ENCODE data around the gene MTOR. TPM values are rescaled to one million over a fixed set of nuclear protein-coding genes. Genes with fewer than 3 reads are reported as not detected.
A peak's percentile ranks its signal among the peaks of the same experiment; 100 is the strongest.

Gene MTOR
- total and polyA plus RNA-seq, 9 donors: 11.7 to 32.4 (median 21.3) TPM

DNA sequence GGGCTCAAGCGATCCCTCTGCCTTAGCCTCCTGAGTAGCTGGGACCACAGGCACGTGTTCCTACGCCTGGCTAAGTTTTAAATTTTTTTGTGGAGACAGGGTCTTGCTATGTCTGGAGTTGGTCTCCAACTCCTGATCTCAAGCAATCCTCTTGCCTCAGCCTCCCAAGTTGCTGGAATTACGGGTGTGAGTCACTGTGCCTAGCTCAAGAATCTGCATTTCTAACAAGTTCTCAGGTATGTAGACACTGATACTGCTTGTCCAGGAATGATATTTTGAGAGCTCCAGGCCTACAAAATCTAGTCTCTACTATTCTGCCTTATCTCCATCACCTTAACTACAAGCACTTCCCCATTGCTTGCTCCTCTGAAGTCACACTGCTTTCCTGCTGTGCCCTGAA lies 50.9 kb downstream of the MTOR start:
- no peak overlapping the region for H3K4me3 ChIP-seq
- no peak for TF ChIP-seq EP300 (IDR thresholded peaks at IDR 0.05)
- TF ChIP-seq, protein P1, sequence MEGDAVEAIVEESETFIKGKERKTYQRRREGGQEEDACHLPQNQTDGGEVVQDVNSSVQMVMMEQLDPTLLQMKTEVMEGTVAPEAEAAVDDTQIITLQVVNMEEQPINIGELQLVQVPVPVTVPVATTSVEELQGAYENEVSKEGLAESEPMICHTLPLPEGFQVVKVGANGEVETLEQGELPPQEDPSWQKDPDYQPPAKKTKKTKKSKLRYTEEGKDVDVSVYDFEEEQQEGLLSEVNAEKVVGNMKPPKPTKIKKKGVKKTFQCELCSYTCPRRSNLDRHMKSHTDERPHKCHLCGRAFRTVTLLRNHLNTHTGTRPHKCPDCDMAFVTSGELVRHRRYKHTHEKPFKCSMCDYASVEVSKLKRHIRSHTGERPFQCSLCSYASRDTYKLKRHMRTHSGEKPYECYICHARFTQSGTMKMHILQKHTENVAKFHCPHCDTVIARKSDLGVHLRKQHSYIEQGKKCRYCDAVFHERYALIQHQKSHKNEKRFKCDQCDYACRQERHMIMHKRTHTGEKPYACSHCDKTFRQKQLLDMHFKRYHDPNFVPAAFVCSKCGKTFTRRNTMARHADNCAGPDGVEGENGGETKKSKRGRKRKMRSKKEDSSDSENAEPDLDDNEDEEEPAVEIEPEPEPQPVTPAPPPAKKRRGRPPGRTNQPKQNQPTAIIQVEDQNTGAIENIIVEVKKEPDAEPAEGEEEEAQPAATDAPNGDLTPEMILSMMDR (IDR thresholded peaks at IDR 0.05): no peak
- TF ChIP-seq POLR2A (IDR thresholded peaks at IDR 0.05): no peak
- no peaks in the 10 kb centered on the region for H3K9me3 ChIP-seq
- H3K27me3 ChIP-seq: no peaks in the 10 kb centered on the region
- intact Hi-C loops (cut with DNase I): no loop called here
- no peaks in the 10 kb centered on the region for H3K36me3 ChIP-seq
- DNase-seq: no peak
- 91 to 96% (median 93%) methylated on average over 4 of the region's 4 CpGs for WGBS, 3 donors
- peaks cover 3% of the 10 kb centered on the region for H3K4me1 ChIP-seq (ENCODE audit: insufficient read depth)
- H3K27ac ChIP-seq: no peak overlapping the region

DNA sequence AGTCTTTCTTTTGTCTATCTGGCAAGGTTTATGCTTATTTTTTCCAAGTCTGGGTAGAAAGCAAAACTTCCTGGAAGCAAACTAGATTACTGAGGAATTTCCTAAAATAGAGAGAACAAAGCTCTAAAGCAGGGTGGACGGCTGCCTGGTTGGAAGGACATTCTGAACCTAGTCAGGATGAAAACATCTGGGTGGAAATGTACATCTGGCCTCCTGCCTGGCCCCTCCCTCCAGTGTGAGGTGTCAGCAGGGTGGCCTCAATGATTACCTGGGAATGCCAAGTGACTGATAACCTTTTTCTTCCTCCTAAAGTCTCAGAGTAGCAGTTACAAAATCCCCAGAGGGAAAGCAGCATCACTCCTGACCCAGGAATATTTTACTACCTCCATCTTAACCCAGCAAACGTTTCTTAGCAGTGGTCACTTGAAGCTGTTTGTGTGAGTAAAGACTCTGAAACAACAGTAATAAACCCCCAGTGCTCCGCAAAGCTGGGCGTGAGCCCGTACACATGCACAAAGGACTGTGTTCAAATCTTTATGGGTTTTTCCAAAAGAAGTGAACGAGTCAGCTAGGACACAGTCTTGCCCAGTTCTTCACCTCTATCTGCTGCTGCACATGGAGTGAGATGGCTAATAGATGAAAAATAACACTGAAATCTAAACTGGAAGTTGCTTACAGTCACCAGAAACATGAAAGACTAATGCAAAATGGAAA lies 54.3 kb downstream of the MTOR start:
- DNase-seq: peak; percentile 29 to 87 (median 57)
- H3K4me1 ChIP-seq (ENCODE audit: insufficient read depth): peaks cover 3% of the 10 kb centered on the region
- 33 to 41% (median 39%) methylated on average over 6 of the region's 6 CpGs for WGBS, 3 donors
- intact Hi-C loops (cut with DNase I): no loop called here
- no peaks in the 10 kb centered on the region for H3K36me3 ChIP-seq
- TF ChIP-seq, protein P1 (IDR thresholded peaks at IDR 0.05): no peak
- TF ChIP-seq EP300 (IDR thresholded peaks at IDR 0.05): no peak
- no peak for TF ChIP-seq POLR2A (IDR thresholded peaks at IDR 0.05)
- peak overlapping the region in 1 of 2 donors; percentile 33 for H3K27ac ChIP-seq
- no peaks in the 10 kb centered on the region for H3K27me3 ChIP-seq
- no peak overlapping the region for H3K4me3 ChIP-seq
- no peaks in the 10 kb centered on the region for H3K9me3 ChIP-seq

GRCh38 chr1:11204396-11205190 lies 57.8 kb downstream of the MTOR start:
- no peak for TF ChIP-seq EP300 (IDR thresholded peaks at IDR 0.05)
- TF ChIP-seq, protein P1 (IDR thresholded peaks at IDR 0.05): no peak
- no peak for TF ChIP-seq POLR2A (IDR thresholded peaks at IDR 0.05)
- Histone ChIP-seq H3K27me3 (no peaks in the 10 kb centered on the region), H3K4me1 (ENCODE audit: insufficient read depth) (peaks cover 3% of the 10 kb centered on the region), H3K27ac (no peak overlapping the region), H3K36me3 (no peaks in the 10 kb centered on the region), H3K4me3 (no peak overlapping the region), H3K9me3 (no peaks in the 10 kb centered on the region)
- 91 to 94% (median 93%) methylated on average over 11 of the region's 11 CpGs for WGBS, 3 donors
- no peak for DNase-seq
- intact Hi-C loops (cut with DNase I): no loop called here

DNA sequence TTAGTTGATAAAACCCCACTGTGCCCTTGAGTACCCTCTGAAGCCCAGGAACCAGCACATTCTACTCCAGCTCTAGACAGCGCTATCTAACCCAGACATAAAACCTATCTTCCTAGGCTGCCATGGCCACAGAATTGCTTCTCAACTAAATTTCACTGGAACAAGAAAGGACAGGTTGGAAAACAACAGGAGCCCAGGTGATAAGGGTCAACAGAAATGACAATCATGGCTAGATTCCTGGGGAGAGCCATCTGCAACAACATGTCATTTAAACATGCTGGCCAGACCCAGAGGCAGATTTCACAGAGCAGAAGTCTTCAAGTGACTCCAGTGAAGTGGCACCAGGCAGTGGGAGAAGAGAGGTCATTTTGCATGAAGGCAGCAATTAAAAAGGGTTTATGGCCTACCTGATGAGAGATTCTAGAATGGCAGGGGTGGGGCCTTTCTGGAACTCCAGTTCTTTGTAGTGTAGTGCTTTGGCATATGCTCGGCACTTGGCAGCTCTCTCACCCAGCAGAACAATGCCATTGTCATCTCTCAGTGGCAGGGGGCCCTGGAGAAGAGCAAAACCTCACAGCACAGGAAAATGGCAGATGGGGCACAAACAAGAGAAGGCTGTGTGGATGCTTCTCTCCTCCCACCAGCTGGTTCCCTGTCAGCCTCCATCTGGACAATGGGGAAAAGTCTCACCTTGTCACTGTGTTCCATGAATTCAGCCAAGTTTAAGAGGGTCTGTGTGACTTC lies 63.3 kb downstream of the MTOR start:
- 95 to 100% (median 98%) methylated on average over 2 of the region's 2 CpGs for WGBS, 3 donors
- no peak overlapping the region for H3K4me3 ChIP-seq
- H3K4me1 ChIP-seq (ENCODE audit: insufficient read depth): no peaks in the 10 kb centered on the region
- DNase-seq: no peak
- intact Hi-C loops (cut with DNase I): no loop called here
- H3K27me3 ChIP-seq: no peaks in the 10 kb centered on the region
- no peak for TF ChIP-seq POLR2A (IDR thresholded peaks at IDR 0.05)
- no peak overlapping the region for H3K27ac ChIP-seq
- H3K9me3 ChIP-seq: no peaks in the 10 kb centered on the region
- H3K36me3 ChIP-seq: no peaks in the 10 kb centered on the region

All from ovary (tissue), 9 donors.